Left forelimb (tissue), 1 donor: ENCODE measurements around the gene CHSY3.

ENCODE experiments used
- DNase-seq: peaks from one replicate; pipeline ENCODE4 v3.0.0-alpha.2; 2018; ENCODE audit warnings: low spot score

Gene CHSY3

DNA sequence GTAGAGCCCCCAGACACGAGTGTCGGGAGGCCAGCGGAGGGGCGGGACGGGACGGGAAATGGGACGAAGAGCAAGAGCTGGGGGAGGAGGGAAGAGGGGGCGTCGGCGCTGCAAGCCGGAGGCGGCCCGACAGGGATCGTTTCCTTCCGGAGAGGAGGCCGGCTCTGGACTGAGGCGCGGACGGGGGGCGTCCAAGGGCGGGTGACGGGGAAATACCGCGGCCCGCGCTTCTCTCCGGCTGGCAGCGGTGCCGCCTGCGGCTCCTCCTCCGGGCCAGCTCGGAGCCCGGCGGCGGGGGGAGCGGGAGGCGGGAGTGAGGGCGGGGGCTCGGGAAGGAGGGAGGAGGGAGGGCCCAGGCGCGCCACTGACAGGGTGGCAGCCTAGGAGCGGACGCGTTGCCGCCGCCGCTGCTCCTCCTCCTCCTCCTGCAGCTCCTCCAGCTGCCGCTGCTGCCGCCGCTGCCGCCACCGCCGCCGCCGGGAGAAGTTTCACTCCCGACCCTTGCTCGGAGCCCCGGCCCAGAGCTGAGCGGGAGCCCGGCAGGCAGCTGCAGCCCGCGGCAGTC, at the start of gene CHSY3:
TSS of gene CHSY3 (plus strand) at position 364 of the 565 bp plus-strand sequence.
- peak; percentile 93 for DNase-seq

DNA sequence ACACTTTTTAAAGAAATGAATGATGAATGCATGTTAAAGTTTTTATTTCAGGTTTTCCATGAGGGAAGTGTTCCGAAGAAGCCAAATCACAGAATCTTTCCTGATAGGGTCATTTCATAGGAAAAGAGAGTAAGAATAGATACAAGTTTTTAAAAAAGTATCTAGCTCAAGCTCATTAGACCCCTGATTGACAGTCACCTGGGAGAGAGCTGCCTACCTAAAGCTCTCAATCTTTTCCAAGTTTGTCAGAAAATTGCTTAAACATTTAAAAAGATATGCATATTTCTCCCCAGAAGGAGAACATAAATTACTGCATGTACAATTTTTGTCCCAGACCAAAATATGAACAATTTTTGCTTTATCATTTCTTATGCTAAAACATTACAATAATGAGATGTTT, 47.9 kb upstream of the CHSY3 start:
- DNase-seq: no peak

DNA sequence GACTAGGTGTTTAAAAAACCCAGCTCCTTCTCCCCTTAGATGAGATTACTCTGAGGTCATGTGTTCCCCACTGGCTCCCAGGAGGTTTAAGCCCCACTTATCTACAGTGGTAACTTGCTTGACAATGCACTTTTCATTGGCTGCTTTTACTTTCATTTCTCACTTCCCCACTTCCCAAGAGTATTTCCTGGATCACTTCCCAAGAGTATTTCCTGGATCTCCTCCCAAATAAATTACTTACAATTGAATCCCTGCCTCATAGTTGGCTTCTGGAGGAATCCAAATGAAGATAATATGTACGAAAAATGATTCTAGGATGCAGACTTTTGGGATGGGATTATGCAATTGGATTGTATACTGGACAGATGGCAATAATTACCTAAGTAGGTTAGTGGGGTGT, 47.1 kb upstream of the CHSY3 start:
- DNase-seq: no peak

DNA sequence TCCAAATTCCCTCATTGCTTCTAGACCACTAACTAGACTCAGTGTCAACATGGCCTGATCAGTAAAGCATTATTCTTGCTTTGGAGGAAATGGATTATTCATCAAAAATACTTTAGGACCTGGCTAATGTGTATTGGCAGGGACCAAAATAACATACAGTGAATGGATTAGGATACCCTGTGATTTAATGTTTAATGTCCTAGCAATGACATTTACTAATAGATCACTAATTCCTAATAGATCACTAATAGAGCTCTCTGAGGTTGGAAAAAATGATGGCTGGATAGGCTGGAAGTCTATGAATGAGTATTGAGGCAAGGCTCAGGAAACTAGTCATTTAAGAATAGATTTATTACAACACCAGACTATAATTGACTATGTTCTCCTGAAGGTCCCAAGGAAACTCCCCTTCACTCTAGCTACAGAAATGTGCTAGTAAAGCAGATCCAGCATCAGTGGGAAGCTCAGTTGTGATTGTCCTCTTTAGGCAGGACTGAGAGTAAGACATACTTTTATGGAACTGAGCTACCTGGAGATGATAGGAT, 46.1 kb upstream of the CHSY3 start:
- no peak for DNase-seq

DNA sequence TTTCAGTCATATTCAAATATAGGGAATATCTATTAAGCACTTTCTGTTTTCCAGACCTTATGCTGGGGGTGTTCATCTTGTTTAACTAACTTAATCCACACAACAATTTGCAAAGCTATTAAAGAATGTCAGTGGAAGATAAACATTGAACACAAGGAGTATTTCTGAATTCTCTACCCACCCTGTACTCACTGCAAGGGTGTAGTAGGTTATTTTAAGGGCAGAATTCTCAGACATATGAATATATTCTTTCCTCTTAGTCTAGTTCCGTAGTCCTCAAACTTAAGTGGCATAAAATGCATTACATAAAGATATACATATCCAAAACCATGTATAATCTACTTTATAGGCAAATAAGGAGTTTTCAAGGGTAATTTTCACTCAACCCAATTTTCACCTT, 19.9 kb upstream of the CHSY3 start:
- DNase-seq: no peak

DNA sequence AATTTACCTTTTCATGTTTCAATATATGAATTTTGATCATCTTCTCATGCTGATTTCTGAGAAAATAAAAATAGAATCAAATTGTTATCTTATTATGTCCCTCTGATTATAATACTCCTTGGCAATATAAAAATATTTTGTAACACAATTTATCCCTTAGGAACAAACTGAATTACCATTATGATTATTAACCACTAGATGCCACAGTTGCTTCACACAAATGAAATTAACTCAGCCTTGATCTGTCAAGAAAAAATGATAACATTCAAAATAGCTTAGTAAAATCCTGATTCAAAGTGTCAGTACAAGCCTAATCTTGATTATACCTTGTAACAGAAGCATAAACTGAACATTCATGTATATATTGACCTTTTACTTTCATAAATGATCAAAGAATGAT, 4.8 kb upstream of the CHSY3 start:
- DNase-seq: no peak

DNA sequence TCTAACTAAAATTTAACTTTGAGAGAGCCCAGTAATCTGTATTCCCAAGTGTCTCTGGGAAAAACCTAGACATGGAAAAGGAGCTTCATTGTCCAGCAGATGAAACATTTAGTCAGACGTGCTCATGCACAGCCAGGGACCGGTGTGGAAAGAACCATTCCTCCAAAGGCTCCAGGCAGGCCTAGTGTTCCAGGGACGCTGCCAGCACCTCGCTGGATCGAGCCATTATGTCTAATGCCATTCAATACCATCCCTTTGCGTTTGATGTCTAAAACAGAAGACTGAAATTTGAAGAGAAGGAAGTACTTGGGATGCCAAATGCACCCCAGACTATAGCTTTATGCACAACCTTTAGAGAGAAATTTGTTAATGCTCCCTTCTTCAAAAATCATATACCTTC, 1.4 kb upstream of the CHSY3 start:
- DNase-seq: no peak

DNA sequence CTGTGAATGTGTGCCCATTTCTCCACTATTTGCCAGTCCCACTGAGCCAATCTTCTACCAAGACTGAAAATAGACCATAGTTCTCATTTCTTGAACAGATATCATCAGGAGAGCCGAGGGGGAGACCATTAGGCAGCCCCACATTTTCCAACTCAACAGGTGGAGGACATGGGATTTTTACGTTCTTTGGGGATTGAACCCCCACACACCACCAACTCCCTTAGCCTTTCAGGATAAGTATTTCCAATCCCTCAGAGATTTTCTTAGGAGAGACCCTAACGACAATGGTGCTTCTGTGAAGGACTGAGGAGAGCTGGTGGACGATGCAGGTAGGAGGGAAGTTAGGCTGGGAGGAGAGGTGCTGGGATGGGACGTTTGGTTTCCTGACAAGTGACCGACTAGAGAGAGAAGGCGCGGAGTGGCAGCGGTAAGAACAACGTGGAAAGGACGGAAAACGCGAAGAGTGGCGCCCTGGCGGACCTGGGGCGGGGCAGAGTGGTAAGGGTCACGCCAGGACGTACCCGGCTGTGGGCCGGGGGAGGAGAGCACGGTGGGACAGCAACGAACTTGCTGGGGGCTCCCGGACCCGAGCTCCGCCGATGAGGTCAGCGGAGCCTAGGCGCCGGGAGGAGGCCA, 681 bp upstream of the CHSY3 start:
- no peak for DNase-seq

DNA sequence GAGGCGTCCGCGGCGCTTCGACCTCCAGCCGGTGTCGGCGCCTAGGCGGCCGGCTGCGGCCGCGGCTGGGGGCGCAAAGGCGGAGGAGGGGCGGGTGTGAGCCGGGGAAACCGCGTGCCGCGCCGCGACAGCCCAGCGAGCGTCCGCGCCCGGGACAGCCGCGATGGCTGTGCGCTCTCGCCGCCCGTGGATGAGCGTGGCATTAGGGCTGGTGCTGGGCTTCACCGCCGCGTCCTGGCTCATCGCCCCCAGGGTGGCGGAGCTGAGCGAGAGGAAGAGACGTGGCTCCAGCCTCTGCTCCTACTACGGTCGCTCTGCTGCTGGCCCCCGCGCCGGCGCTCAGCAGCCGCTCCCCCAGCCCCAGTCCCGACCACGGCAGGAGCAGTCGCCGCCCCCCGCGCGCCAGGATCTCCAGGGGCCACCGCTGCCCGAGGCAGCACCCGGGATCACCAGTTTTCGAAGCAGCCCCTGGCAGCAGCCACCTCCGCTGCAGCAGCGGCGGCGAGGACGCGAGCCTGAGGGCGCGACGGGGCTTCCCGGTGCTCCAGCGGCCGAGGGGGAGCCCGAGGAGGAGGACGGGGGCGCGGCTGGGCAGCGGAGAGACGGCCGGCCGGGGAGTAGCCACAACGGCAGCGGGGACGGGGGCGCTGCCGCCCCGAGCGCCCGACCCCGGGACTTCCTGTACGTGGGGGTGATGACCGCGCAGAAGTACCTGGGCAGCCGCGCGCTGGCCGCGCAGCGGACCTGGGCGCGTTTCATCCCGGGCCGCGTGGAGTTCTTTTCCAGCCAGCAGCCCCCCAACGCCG, 605 bp downstream of the CHSY3 start:
- DNase-seq: no peak

DNA sequence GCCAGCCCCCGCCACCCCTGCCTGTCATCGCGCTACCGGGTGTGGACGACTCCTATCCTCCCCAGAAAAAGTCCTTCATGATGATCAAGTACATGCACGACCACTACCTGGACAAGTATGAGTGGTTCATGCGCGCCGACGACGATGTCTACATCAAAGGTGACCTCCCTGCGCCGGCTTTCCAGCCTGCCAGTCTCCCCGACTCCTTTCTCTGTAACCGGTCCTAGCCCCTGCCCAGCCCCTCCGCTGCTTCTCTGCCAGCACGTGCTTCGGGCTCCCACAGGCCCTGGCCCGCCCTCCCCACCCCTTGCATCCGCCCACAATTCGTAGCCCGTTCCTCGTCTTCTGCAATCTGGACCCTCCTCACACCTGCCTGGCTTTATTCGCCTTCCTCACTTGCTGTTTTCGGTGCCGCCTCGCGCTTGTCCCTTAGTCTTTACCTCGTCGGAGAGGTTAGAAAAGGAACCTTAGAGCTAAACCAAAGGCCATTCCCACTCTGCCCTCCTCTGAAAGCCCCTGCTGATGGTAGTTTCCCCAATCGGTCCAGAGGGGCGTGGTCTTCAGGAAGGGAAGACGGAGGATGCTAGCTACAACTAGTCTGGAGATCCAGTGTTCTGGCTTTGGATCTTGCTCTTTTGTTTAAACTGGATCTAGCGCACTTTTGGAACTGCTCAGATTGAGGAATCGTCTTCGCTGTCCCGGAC, 1.4 kb downstream of the CHSY3 start:
- no peak for DNase-seq

DNA sequence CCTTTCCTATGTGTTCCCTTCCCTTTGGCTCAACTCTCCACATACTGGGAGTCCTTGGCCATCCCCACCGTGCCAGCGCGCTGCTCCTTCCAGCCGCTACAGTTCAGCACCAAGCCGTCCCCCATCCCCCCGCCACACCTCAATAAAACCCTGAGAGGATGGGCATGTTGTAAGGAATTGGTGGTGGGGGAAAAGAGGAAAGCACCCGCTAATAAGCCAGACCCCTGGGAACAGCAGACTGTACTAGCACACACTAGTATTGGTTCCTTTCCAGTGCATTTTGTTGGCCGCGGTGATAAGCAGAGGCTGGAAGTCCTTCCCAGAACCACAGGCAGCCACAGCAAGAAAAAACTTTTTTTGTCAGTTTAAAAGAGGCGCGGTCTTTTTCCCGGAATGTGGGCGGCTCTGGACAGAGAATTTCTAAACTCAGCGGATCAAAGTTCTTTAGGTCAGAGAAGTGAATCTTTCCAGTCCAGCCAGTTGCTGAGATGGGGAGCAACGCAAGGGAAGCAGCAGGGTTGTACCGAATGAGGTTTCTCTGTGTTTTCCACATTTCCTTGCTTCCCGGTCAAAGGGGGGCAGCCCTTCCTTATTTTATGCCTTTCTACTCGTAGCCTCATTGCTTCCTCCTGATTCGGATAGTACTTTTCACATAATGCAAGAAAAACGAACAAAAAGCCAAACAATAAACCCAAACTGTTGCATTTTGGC, 2.1 kb downstream of the CHSY3 start:
- peak; percentile 74 for DNase-seq

DNA sequence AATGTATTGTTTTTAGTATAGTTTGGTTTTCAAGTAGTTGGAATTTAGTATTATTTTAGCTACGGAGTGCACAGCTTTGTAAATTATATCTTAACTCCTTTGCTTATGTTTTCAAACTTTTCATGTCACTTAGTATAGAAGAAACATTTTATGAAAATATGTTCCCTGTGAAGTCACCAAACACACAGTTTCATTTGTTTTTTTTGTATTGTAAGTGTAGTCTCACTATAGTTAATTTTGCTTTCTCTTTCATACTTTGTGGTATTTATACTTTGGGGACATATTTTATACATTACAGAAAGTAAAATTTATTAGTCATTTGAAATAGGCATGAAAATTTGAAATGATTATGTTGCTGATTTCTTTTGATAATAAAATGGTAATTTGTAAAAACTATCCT, 5.0 kb downstream of the CHSY3 start:
- no peak for DNase-seq

DNA sequence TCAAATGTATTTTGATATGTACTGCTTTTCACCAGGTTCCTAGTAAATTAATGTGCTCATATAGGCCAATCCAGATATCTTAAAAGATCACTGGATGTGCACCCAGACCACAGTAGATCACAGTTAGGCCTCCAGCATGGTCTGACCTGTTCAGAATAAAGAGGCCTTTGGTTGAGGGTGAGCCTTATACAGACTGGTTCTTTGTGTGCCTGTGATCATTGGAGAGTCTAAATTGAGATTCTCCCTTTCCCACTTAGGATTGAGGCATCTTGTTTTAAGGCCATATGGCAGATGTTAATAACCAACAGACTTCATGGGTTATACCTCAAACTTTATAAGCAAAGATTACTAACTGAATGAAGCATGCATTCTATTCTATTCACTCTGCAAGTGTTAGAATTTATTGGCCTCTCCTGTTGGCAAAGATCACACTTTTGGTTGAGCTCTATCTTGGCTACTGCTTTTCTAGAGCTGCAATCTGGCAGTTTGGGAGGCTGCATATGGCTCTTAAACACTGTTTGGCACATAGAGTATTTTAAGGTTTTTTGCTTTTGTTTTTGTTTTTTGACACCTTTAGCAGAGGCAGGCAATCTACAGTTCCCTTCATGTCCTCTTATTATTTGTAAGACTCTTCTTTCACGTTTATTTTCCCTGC, 8.5 kb downstream of the CHSY3 start:
- DNase-seq: no peak

DNA sequence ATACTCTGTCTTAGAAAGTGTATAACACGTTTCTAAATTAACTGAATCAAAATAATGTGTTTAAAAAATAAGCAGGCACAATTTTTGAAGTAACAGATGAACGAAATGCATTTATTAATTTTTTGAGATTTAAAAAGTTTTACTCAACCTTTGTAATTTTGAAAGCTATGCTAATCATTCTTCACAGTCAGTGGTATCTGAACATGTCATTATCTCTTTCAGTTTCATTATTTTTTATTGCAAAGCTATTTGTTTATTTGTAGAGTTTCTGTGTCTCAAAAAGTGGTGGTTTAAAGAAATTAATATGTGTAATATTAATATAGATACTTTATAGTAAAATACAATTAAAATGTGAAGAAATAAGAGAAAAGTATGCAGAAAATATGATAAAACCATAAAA, 11.2 kb downstream of the CHSY3 start:
- DNase-seq: no peak

DNA sequence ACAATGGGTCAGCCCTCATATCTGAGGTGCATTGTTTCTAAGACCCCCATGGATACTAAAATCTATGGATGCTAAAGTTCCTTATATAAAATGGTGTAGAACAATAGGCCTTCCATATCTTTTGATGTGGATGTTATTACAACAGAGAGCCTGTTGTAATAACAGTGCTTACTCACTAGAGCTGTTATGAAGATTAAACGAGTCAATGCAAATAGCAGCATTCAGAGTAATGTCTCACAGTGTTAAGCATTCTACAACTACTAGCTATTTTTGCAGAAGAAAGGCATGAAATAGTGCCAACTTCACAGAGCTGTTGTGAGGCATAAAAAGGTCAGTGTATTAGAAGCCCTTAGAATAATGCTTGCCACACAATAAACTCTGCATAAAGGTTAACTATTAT, 13.0 kb downstream of the CHSY3 start:
- no peak for DNase-seq

DNA sequence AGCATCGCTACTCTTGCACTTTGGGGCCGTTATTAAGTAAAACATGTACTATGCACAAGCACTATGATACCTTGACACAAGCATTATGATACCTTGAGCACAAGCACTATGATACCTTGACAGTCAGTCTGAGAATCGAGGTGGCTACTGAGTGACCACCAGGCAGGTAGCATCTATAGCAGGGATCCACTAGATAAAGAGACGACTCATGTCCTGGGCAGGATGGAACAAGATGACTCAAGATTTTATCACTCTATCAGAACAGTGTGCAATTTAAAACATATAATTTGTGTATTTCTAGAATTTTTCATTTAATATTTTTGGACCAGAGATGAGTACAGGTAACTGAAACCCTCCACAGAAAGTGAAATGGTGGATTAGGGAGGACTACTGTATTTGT, 16.9 kb downstream of the CHSY3 start:
- DNase-seq: no peak

DNA sequence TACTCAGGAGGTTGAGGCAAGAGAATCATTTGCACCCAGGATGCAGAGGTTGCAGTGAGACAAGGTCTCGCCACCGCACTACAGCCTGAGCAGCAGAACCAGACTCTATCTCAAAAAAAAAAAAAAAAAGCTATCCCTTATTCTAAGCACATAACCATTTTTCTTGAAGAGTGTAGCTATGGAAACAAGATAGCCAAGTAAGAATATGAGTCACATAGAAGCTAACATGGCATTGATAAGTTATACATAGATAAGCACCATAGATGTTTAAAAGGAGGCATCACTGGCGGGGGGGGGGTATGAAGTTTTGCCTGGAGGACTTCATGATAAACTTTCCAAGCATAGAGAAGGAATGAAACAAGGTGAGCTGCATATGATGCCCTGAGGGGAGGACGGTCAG, 26.0 kb downstream of the CHSY3 start:
- no peak for DNase-seq

DNA sequence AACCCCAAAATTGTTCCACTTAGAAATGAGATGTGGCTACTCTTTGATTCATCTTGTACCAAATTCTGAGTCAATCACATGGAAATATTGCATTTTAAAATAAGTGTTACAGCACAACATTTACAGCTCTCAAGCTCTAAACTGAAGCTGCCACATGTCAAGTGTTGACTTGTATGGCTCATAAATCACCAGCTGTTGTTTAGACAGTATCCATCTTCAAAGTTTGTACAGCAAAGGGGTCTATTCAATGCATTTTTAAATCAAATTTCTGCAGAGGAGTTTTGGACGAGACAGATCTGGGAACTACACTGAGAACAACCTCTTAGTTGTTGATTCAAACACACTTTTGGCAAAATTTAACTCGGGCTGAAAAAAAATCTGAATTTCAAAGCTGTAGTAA, 31.4 kb downstream of the CHSY3 start:
- DNase-seq: no peak

DNA sequence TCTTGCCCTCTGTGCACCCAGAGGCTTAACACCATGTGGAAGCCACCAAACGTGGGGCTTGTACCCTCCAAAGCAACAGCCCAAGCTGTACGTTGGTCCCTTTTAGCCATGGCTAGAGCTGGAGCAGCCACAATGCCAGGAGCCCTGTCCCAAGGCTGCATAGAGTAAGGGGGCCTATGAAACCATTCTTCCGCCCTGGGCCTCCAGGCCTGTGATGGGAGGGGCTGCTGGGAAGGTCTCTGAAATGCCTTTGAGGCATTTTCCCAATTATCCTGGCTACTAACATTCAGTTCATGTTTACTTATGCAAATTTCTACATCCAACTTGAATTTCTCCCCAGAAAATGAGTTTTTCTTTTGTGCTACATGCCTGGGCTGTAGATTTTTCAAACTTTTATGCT, 33.8 kb downstream of the CHSY3 start:
- DNase-seq: no peak

DNA sequence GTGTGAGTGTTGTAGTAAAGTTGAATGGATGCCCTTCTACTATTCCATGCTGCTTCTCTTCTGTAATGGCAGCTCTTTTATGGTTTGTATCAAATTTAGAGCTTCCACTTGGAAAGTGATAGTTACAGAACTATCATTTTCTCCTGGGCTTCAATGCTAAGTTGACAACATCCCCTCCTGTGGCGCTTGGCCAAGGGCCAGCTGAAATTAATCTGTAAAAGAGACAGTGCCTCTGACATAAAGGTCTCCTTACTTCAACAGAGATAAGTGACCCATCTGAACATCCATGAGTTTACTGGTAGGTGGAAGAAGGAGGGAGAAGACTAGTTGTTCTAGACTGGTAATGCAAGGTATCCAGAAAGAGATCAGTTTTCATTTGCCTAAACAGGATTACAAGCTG, 39.7 kb downstream of the CHSY3 start:
- no peak for DNase-seq

DNA sequence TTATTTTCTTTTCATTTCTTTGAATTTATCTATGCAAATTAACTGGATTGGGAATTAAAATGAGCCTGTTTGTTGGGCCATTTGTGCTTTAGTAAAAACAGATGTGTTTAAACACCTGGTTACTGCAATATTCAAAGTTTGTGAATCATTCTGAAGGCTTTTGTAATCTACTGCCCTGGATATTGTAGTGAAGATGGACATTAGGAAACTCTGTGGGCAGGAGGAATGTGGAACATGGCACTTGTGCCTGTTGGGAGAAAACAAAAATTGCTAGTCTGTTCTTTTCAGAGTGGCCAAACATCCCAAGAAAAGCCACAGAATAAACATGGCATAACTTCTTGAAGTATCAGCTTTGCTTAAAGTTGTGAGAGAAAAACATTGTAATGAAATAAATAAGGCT, 40.8 kb downstream of the CHSY3 start:
- DNase-seq: no peak
